Stomach (tissue), 9 donors: ENCODE results near the gene LTB4R. TPM values are rescaled to one million over a fixed set of nuclear protein-coding genes. Genes with fewer than 3 reads are reported as not detected.

ENCODE experiments used
- DNase-seq, 2 donors: peaks; one replicate each; pipeline versions ENCODE4 v3.0.0 to v3.0.0-alpha.2; 2013 to 2019
- H3K27ac ChIP-seq, 5 donors: fragments of 200-600 bp in 4 of 5; sonication (generic) in 4 of 5; one replicate each; pipeline ENCODE4 v1.5.1; 2013 to 2019; ENCODE audit warnings: mild to moderate bottlenecking in 1 of 5, moderate library complexity in 1 of 5
- H3K27me3 ChIP-seq, 3 donors: fragments of 200-600 bp; sonication (generic); one replicate each; pipeline ENCODE4 v1.5.1; 2017 to 2019; ENCODE audit warnings: mixed run types in 1 of 3
- H3K36me3 ChIP-seq, 4 donors: fragments of 200-600 bp; sonication (generic); 1 replicate in 3 of 4; 2 replicates in 1 of 4; pipeline ENCODE4 v1.5.1; 2016 to 2019
- H3K4me1 ChIP-seq, 4 donors: fragments of 200-600 bp; sonication (generic); one replicate each; pipeline ENCODE4 v1.5.1; 2016 to 2019
- H3K4me3 ChIP-seq, 4 donors: fragments of 200-600 bp; sonication (generic) in 3 of 4; one replicate each; pipeline ENCODE4 v1.5.1; 2016 to 2019; ENCODE audit warnings: mild to moderate bottlenecking in 1 of 4
- H3K9me3 ChIP-seq, 4 donors: fragments of 200-600 bp; sonication (generic); one replicate each; pipeline ENCODE4 v1.5.1; 2016 to 2019
- EP300 ChIP-seq: sonication (generic); formaldehyde crosslinking; IDR thresholded peaks from one replicate; pipeline ENCODE4 v1.6.1; 2017; ENCODE audit warnings: antibody characterized with exemption
- POLR2A ChIP-seq, 4 donors: fragments of 450-650 bp; IDR thresholded peaks; one replicate each; pipeline ENCODE4 v1.6.1; 2016; ENCODE audit warnings: antibody characterized with exemption in 4 of 4, control low read depth in 2 of 4, mild to moderate bottlenecking in 1 of 4, moderate library complexity in 1 of 4
- POLR2AphosphoS5 ChIP-seq, 3 donors: sonication (generic); formaldehyde crosslinking; IDR thresholded peaks; one replicate each; pipeline ENCODE4 v1.6.1; 2016; ENCODE audit warnings: antibody characterized with exemption in 3 of 3
- WGBS, 5 donors: extraction: QIAGEN DNeasy Blood & Tissue Kit in 3 of 5; methylation state at CpG; one replicate each; pipeline versions ENCODE4 v1.1.5 to v1.1.7; 2013 to 2018; 5-methylcytosine and 5-hydroxymethylcytosine counted together
- intact Hi-C: fragments of 100-400 bp; cut with DNase I; formaldehyde crosslinking; loops from one replicate; pipeline ENCODE4 v1.15.1; 2023; ENCODE audit warnings: low total_unique reads
- polyA plus RNA-seq, 3 donors: library from polyadenylated mRNA; stranded (reverse); fragments of 200-250 nt; gene quantifications; one replicate each; pipeline ENCODE4 v1.2.3, GENCODE V29; 2013
- total RNA-seq, 5 donors: library from RNA; depleted of rRNA; stranded (reverse); fragments of >200 nt; gene quantifications; one replicate each; pipeline versions ENCODE4 v1.1.0 to v1.2.3, GENCODE V29; 2014 to 2016
- TF ChIP-seq, protein P1 (sequence below), 7 experiments: fragments of 450-650 bp in 4 of 7; fragments of 200-600 bp in 3 of 7; sonication (generic) in 3 of 7; IDR thresholded peaks; one replicate each; pipeline ENCODE4 v1.5.1; 2016 to 2019; ENCODE audit warnings: antibody characterized with exemption in 7 of 7, control low read depth in 2 of 7, mild to moderate bottlenecking in 1 of 7
- donor health status: healthy with polysubstance abuse.
- donor health status: Bipolar disorder and iron deficiency.
- donor health status: healthy.

Gene LTB4R
- total and polyA plus RNA-seq, 8 donors, result 1.4 to 92.8 (median 21.6) TPM; not detected in 1

DNA sequence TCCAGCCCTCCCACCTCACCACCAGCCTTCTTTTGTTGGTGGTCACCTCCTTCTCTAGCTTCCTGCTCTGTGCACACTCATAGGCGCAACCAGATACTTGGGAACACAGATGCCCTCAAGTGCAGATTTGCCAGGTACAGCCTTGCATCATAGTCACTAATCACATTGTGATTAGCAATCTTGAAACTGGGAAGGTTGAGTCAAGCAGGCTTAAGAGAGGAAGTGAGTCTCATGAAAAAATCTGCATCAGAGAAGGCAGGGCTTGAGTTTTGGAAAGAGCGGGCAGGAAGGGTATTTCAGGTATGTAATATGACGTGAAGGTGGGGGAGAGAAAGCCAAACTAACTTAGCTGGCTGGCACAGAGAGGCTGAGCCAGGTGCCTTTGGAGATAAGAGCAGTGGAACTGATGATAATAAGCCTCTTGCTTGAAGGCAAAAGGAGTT is 37.2 kb upstream of the LTB4R start:
- DNase-seq, result peak; percentile 63 to 66
- intact Hi-C loops, result no loop called here
- Histone ChIP-seq H3K9me3 (no peaks in the 10 kb centered on the region), H3K27ac (peak overlapping the region; percentile 63 to 98 (median 84)), H3K4me3 (no peak overlapping the region), H3K36me3 (peaks cover 0 to 10% (median 9%) of the 10 kb centered on the region in 4 donors), H3K27me3 (no peaks in the 10 kb centered on the region), H3K4me1 (peaks cover 9 to 81% (median 26%) of the 10 kb centered on the region in 4 donors)
- WGBS, 5 donors, result 20 to 50% (median 31%) methylated on average over 3 of the region's 3 CpGs
- TF ChIP-seq POLR2AphosphoS5 (IDR thresholded peaks at IDR 0.05), result peak in 2 of 3 donors; percentile 33 to 80
- TF ChIP-seq EP300, result no peak
- TF ChIP-seq, protein P1, sequence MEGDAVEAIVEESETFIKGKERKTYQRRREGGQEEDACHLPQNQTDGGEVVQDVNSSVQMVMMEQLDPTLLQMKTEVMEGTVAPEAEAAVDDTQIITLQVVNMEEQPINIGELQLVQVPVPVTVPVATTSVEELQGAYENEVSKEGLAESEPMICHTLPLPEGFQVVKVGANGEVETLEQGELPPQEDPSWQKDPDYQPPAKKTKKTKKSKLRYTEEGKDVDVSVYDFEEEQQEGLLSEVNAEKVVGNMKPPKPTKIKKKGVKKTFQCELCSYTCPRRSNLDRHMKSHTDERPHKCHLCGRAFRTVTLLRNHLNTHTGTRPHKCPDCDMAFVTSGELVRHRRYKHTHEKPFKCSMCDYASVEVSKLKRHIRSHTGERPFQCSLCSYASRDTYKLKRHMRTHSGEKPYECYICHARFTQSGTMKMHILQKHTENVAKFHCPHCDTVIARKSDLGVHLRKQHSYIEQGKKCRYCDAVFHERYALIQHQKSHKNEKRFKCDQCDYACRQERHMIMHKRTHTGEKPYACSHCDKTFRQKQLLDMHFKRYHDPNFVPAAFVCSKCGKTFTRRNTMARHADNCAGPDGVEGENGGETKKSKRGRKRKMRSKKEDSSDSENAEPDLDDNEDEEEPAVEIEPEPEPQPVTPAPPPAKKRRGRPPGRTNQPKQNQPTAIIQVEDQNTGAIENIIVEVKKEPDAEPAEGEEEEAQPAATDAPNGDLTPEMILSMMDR (IDR thresholded peaks at IDR 0.05), result no peak
- TF ChIP-seq POLR2A (IDR thresholded peaks at IDR 0.05), result no peak

DNA sequence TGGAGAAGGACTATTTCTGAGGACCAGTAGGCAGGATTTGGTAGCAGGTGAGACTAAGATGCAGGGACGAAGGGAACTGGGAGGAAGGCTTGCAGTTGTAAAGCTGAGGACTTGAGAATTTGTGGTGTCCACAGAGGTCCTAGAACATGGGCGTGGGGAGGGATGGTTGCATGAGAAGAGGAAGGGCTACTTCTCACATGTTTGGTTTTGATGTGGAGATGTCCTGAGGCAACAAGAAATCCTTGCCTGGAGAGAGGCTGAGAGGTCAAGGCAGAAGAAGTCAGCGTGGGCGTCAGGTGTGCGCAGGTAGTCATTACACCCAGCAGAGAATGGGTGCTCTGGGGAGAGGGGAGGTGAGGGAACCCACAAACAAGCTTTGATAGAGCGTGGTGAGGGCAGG is 34.2 kb upstream of the LTB4R start:
- Histone ChIP-seq H3K36me3 (no peaks in the 10 kb centered on the region), H3K27me3 (no peaks in the 10 kb centered on the region), H3K9me3 (no peaks in the 10 kb centered on the region), H3K27ac (peak overlapping the region in 3 of 5 donors; percentile 1 to 69 (median 63)), H3K4me1 (peaks cover 9 to 80% (median 20%) of the 10 kb centered on the region in 4 donors), H3K4me3 (no peak overlapping the region)
- no peak for DNase-seq
- 85 to 96% (median 92%) methylated on average over 6 of the region's 6 CpGs for WGBS, 5 donors
- intact Hi-C loops, result no loop called here
- TF ChIP-seq EP300 (no peak), POLR2AphosphoS5 (IDR thresholded peaks at IDR 0.05) (no peak), POLR2A (IDR thresholded peaks at IDR 0.05) (no peak)
- TF ChIP-seq, protein P1 (IDR thresholded peaks at IDR 0.05), result no peak

DNA sequence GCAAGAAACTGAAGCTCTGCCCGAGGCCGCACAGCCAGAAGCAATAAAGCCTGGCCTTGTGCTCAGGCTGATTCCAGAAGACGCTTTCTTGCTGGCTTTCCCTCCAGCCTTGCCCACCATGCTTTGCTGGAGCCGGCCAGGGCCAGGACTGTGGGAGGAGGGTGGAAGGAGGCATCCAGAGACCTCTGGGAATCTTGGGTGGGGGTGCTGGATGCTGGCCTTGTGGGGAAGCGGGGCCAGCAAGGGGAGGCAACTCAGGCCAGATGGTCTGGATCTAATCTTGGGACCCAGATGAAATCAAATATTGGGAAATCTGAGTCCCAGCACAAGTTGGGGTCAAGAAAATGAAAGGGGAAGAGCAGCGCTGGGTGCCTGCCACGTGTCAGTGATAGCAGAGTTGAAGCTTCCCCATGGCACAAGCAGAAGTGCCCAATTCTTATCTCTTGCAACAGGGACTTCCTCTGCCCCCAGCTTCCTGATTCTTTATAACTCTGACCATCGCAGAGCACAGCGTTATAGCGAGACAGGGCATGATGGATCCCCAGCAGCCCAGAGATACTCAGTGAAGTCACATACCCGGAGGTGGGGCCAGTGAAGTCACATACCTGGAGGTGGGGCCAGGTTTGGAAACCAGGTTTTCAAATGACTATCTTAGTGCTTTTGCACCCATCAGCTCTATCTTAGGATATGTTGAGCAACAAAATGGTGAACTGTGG is 33.5 kb upstream of the LTB4R start:
- DNase-seq, result no peak

DNA sequence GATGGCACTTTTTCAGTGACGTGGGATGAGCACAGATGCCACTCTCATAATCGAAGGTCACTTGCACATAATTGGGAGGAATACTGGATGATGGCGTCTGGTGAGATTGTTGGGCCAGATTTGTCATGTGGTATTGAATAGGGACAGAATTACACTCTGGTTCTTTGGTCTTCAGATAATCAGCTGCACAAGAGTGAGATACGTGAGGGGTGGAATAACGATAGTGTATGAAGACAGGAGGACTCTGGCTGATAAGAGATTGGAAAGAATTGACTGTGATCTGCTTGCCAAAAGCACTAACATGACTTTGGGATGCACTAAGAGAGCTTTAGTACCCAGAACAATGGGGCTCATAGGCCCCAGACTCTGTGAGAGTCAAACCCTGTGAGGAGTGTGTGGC is 32.9 kb upstream of the LTB4R start:
- no peaks in the 10 kb centered on the region for H3K36me3 ChIP-seq
- 89 to 95% (median 95%) methylated on average over 5 of the region's 5 CpGs for WGBS, 5 donors
- no peaks in the 10 kb centered on the region for H3K9me3 ChIP-seq
- H3K27ac ChIP-seq, result no peak overlapping the region
- no peaks in the 10 kb centered on the region for H3K27me3 ChIP-seq
- no peak overlapping the region for H3K4me3 ChIP-seq
- intact Hi-C loops, result no loop called here
- peaks cover 4 to 67% (median 13%) of the 10 kb centered on the region in 4 donors for H3K4me1 ChIP-seq
- TF ChIP-seq, protein P1 (IDR thresholded peaks at IDR 0.05), result no peak
- no peak for TF ChIP-seq POLR2A (IDR thresholded peaks at IDR 0.05)
- TF ChIP-seq EP300, result no peak
- TF ChIP-seq POLR2AphosphoS5 (IDR thresholded peaks at IDR 0.05), result no peak
- no peak for DNase-seq

More for the DNA sequence above, 33.5 kb upstream of the LTB4R start:
- TF ChIP-seq, protein P1 (IDR thresholded peaks at IDR 0.05), result no peak
- TF ChIP-seq POLR2AphosphoS5 (IDR thresholded peaks at IDR 0.05) (no peak), EP300 (no peak), POLR2A (IDR thresholded peaks at IDR 0.05) (no peak)
- Histone ChIP-seq H3K4me3 (no peak overlapping the region), H3K4me1 (peaks cover 9 to 73% (median 16%) of the 10 kb centered on the region in 4 donors), H3K9me3 (no peaks in the 10 kb centered on the region), H3K36me3 (no peaks in the 10 kb centered on the region), H3K27me3 (no peaks in the 10 kb centered on the region), H3K27ac (peak overlapping the region in 4 of 5 donors; percentile 1 to 69 (median 44))
- intact Hi-C loops, result no loop called here
- WGBS, 5 donors, result 73 to 86% (median 84%) methylated on average over 11 of the region's 11 CpGs
